ENCODE results near the gene PKD1L1. TPM values are rescaled to one million over a fixed set of nuclear protein-coding genes. Genes with fewer than 3 reads are reported as not detected.

The PKD1L1 gene
- total RNA-seq, 6 experiments from 2014 or later = 0.13 to 1.4 (median 0.51) TPM; not detected in 1

GRCh38 chr7:47735431-47736345, 212.6 kb downstream of the PKD1L1 start:
- no peak overlapping the region for H3K4me3 ChIP-seq
- no peak for TF ChIP-seq POLR2A (IDR thresholded peaks at IDR 0.05)
- no peak for TF ChIP-seq CTCF (IDR thresholded peaks at IDR 0.05)
- no peaks in the 10 kb centered on the region for H3K27me3 ChIP-seq
- no peaks in the 10 kb centered on the region for H3K9me3 ChIP-seq
- H3K4me1 ChIP-seq = no peaks in the 10 kb centered on the region
- no peak for ATAC-seq
- 90% methylated on average over 5 of the region's 6 CpGs for WGBS (ENCODE audit: insufficient coverage, low coverage, low lambda C conversion rate, missing lambda C conversion rate)
- H3K36me3 ChIP-seq = no peaks in the 10 kb centered on the region
- DNase-seq = no peak
- intact Hi-C loops (cut with DNase I) = no loop called here
- no peak overlapping the region for H3K27ac ChIP-seq

- Histone ChIP-seq H3K4me1 (no peaks in the 10 kb centered on the region), H3K4me3 (no peak overlapping the region), H3K36me3 (no peaks in the 10 kb centered on the region), H3K27ac (no peak overlapping the region), H3K27me3 (no peaks in the 10 kb centered on the region), H3K9me3 (no peaks in the 10 kb centered on the region)
- intact Hi-C loops (cut with DNase I) = no loop called here
- TF ChIP-seq CTCF (IDR thresholded peaks at IDR 0.05) = no peak
- TF ChIP-seq POLR2A (IDR thresholded peaks at IDR 0.05) = no peak
- ATAC-seq = no peak
- DNase-seq = no peak
- WGBS (ENCODE audit: insufficient coverage, low coverage, low lambda C conversion rate, missing lambda C conversion rate) = 85% methylated on average over 4 of the region's 4 CpGs
Observed at GRCh38 chr7:47734949-47735291, 213.3 kb downstream of the PKD1L1 start.

GRCh38 chr7:47734287-47734948, 213.8 kb downstream of the PKD1L1 start:
- ATAC-seq (peak; percentile 63 to 88 (median 80)), DNase-seq (no peak)

GRCh38 chr7:47730142-47730541, 218.1 kb downstream of the PKD1L1 start:
- intact Hi-C loops (cut with DNase I) = no loop called here
- Histone ChIP-seq H3K4me1 (peaks cover 0 to 10% (median 0%) of the 10 kb centered on the region in 4 donors), H3K27me3 (no peaks in the 10 kb centered on the region), H3K27ac (no peak overlapping the region), H3K4me3 (no peak overlapping the region), H3K9me3 (no peaks in the 10 kb centered on the region), H3K36me3 (no peaks in the 10 kb centered on the region)
- ATAC-seq (no peak), DNase-seq (no peak)
- TF ChIP-seq CTCF (IDR thresholded peaks at IDR 0.05) = no peak
- no peak for TF ChIP-seq POLR2A (IDR thresholded peaks at IDR 0.05)
- 88% methylated on average over 9 of the region's 9 CpGs for WGBS (ENCODE audit: insufficient coverage, low coverage, low lambda C conversion rate, missing lambda C conversion rate)

More at GRCh38 chr7:47734287-47734948, 213.8 kb downstream of the PKD1L1 start:
- TF ChIP-seq POLR2A (IDR thresholded peaks at IDR 0.05) (no peak), CTCF (IDR thresholded peaks at IDR 0.05) (no peak)
- intact Hi-C loops (cut with DNase I) = no loop called here
- no peaks in the 10 kb centered on the region for H3K9me3 ChIP-seq
- no peaks in the 10 kb centered on the region for H3K4me1 ChIP-seq
- no peak overlapping the region for H3K27ac ChIP-seq
- no peaks in the 10 kb centered on the region for H3K36me3 ChIP-seq
- no peak overlapping the region for H3K4me3 ChIP-seq
- WGBS (ENCODE audit: insufficient coverage, low coverage, low lambda C conversion rate, missing lambda C conversion rate) = 29% methylated on average over 5 of the region's 11 CpGs
- no peaks in the 10 kb centered on the region for H3K27me3 ChIP-seq

Data from right lobe of liver (tissue), 6 donors.